Measurements from ENCODE around the gene ISY1. TPM values are rescaled to one million over a fixed set of nuclear protein-coding genes. Genes with fewer than 3 reads are reported as not detected.
"Not testable (repeated sequence)": the region's sequence is repeated elsewhere in the genome, so short reads cannot be mapped to it uniquely, and the experiment has no call there.

The ISY1 gene
- total RNA-seq, 1 donor from 2014 or later: 61.9 TPM

GRCh38 chr3:129187857-129188256 lies 27.0 kb upstream of the ISY1 start:
- H3K27me3 Mint-ChIP-seq (ENCODE audit: unreplicated experiment): peaks cover 3% of the 10 kb centered on the region
- peaks cover 3% of the 10 kb centered on the region for H3K36me3 Mint-ChIP-seq (ENCODE audit: low read depth, unreplicated experiment)
- H3K27ac Mint-ChIP-seq (ENCODE audit: unreplicated experiment): no peak overlapping the region
- H3K9me3 Mint-ChIP-seq (ENCODE audit: unreplicated experiment): no peaks in the 10 kb centered on the region
- TF ChIP-seq CTCF (IDR thresholded peaks at IDR 0.05; ENCODE audit: unreplicated experiment): no peak
- H3K4me3 Mint-ChIP-seq (ENCODE audit: unreplicated experiment): no peak overlapping the region
- peaks cover 3% of the 10 kb centered on the region for H3K4me1 Mint-ChIP-seq (ENCODE audit: unreplicated experiment)
- DNase-seq (ENCODE audit: low spot score): no peak

- Mint-ChIP-seq H3K27ac (ENCODE audit: unreplicated experiment) (no peak overlapping the region), H3K27me3 (ENCODE audit: unreplicated experiment) (peaks cover 7% of the 10 kb centered on the region), H3K4me1 (ENCODE audit: unreplicated experiment) (peaks cover 15% of the 10 kb centered on the region), H3K36me3 (ENCODE audit: low read depth, unreplicated experiment) (peaks cover 9% of the 10 kb centered on the region), H3K4me3 (ENCODE audit: unreplicated experiment) (no peak overlapping the region), H3K9me3 (ENCODE audit: unreplicated experiment) (no peaks in the 10 kb centered on the region)
- DNase-seq (ENCODE audit: low spot score): no peak
- TF ChIP-seq CTCF (IDR thresholded peaks at IDR 0.05; ENCODE audit: unreplicated experiment): no peak
Measured at GRCh38 chr3:129185783-129186182, 24.9 kb upstream of the ISY1 start.

GRCh38 chr3:129184784-129185542 lies 24.1 kb upstream of the ISY1 start:
- H3K4me3 Mint-ChIP-seq (ENCODE audit: unreplicated experiment); H3K27me3 Mint-ChIP-seq (ENCODE audit: unreplicated experiment); DNase-seq (ENCODE audit: low spot score); H3K27ac Mint-ChIP-seq (ENCODE audit: unreplicated experiment); H3K9me3 Mint-ChIP-seq (ENCODE audit: unreplicated experiment): not testable (repeated sequence)
- Mint-ChIP-seq H3K36me3 (ENCODE audit: low read depth, unreplicated experiment) (peaks cover 14% of the 10 kb centered on the region), H3K4me1 (ENCODE audit: unreplicated experiment) (peaks cover 22% of the 10 kb centered on the region)

GRCh38 chr3:129184396-129184657 lies 23.5 kb upstream of the ISY1 start:
- Mint-ChIP-seq H3K36me3 (ENCODE audit: low read depth, unreplicated experiment) (peaks cover 14% of the 10 kb centered on the region), H3K9me3 (ENCODE audit: unreplicated experiment) (no peaks in the 10 kb centered on the region), H3K27me3 (ENCODE audit: unreplicated experiment) (peaks cover 4% of the 10 kb centered on the region), H3K27ac (ENCODE audit: unreplicated experiment) (peak overlapping the region; percentile 87), H3K4me3 (ENCODE audit: unreplicated experiment) (peak overlapping the region; percentile 98), H3K4me1 (ENCODE audit: unreplicated experiment) (peaks cover 22% of the 10 kb centered on the region)
- TF ChIP-seq CTCF (IDR thresholded peaks at IDR 0.05; ENCODE audit: unreplicated experiment): no peak
- no peak for DNase-seq (ENCODE audit: low spot score)

GRCh38 chr3:129183569-129184395 lies 22.9 kb upstream of the ISY1 start, which contains the start of gene CNBP:
TSS of gene CNBP (minus strand) at chr3:129183896. CDS start at chr3:129171757, 12,139 bp downstream.
- Mint-ChIP-seq H3K9me3 (ENCODE audit: unreplicated experiment) (no peaks in the 10 kb centered on the region), H3K4me3 (ENCODE audit: unreplicated experiment) (peak within 1 kb of the TSS; percentile 98), H3K4me1 (ENCODE audit: unreplicated experiment) (peaks cover 22% of the 10 kb centered on the region), H3K36me3 (ENCODE audit: low read depth, unreplicated experiment) (peaks cover 14% of the 10 kb centered on the region), H3K27ac (ENCODE audit: unreplicated experiment) (peak within 1 kb of the TSS; percentile 93), H3K27me3 (ENCODE audit: unreplicated experiment) (peaks cover 4% of the 10 kb centered on the region)
- DNase-seq (ENCODE audit: low spot score): peak; percentile 92
- no peak for TF ChIP-seq CTCF (IDR thresholded peaks at IDR 0.05; ENCODE audit: unreplicated experiment)
